Hematopoietic multipotent progenitor cell treated with erythropoietin and hydrocortisone succinate and interleukin-3 and kit ligand, for 6 days (in vitro differentiated cells): ENCODE measurements around the gene PTPN14.

Experiments
- DNase-seq: peaks from one replicate; pipeline ENCODE4 v3.0.0-alpha.2; 2015

PTPN14 gene

GRCh38 chr1:214449371-214449770, 102.0 kb downstream of the PTPN14 start:
- DNase-seq: no peak

GRCh38 chr1:214448536-214448935, 102.9 kb downstream of the PTPN14 start:
- DNase-seq: no peak

GRCh38 chr1:214447557-214447871, 103.9 kb downstream of the PTPN14 start:
- no peak for DNase-seq

- DNase-seq: no peak
These were observed 104.4 kb downstream of the PTPN14 start for GRCh38 chr1:214446772-214447556.

- DNase-seq: no peak
These were observed 105.4 kb downstream of the PTPN14 start for GRCh38 chr1:214445831-214446614.

- DNase-seq: no peak
These were observed 106.2 kb downstream of the PTPN14 start for GRCh38 chr1:214445199-214445598.

- no peak for DNase-seq
These were observed 107.0 kb downstream of the PTPN14 start for GRCh38 chr1:214444182-214444939.

GRCh38 chr1:214441119-214441518, 110.3 kb downstream of the PTPN14 start:
- DNase-seq: peak; percentile 27

- no peak for DNase-seq
These were observed 111.0 kb downstream of the PTPN14 start for GRCh38 chr1:214440219-214440965.

- peak; percentile 63 for DNase-seq
These were observed 111.9 kb downstream of the PTPN14 start for GRCh38 chr1:214439352-214440119.

- DNase-seq: no peak
These were observed 112.9 kb downstream of the PTPN14 start for GRCh38 chr1:214438530-214438929.

- DNase-seq: no peak
These were observed 113.3 kb downstream of the PTPN14 start for GRCh38 chr1:214438075-214438474.

- DNase-seq: no peak
These were observed 115.5 kb downstream of the PTPN14 start for GRCh38 chr1:214435867-214436266.

- DNase-seq: no peak
These were observed 119.2 kb downstream of the PTPN14 start for GRCh38 chr1:214432245-214432644.

- no peak for DNase-seq
These were observed 121.2 kb downstream of the PTPN14 start for GRCh38 chr1:214429951-214430770.

GRCh38 chr1:214427871-214428277, 123.5 kb downstream of the PTPN14 start:
- peak; percentile 76 for DNase-seq

GRCh38 chr1:214426426-214426812, 125.0 kb downstream of the PTPN14 start:
- DNase-seq: no peak

- no peak for DNase-seq
These were observed 125.5 kb downstream of the PTPN14 start for GRCh38 chr1:214425716-214426425.

- no peak for DNase-seq
These were observed 126.3 kb downstream of the PTPN14 start for GRCh38 chr1:214425101-214425500.

- DNase-seq: no peak
These were observed 128.4 kb downstream of the PTPN14 start for GRCh38 chr1:214423045-214423444.
